KOPT-K1 (cell line): ENCODE results near the gene GNAQ.

ENCODE experiments used
- H3K27ac ChIP-seq: fragments of 200-600 bp; sonication (generic); 2 replicates; pipeline ENCODE4 v1.5.1; 2016; ENCODE audit warnings: antibody characterized with exemption, mild to moderate bottlenecking, low read depth, low read length; ENCODE audit not compliant: poor library complexity, severe bottlenecking
- H3K36me3 ChIP-seq: fragments of 200-600 bp; sonication (generic); 2 replicates; pipeline ENCODE4 v1.5.1; 2017; ENCODE audit warnings: antibody characterized with exemption, mild to moderate bottlenecking, low read length, moderate library complexity; ENCODE audit not compliant: insufficient read depth
- H3K9me3 ChIP-seq: fragments of 200-600 bp; sonication (generic); 2 replicates; pipeline ENCODE4 v1.5.1; 2017; ENCODE audit warnings: antibody characterized with exemption, low read length, mild to moderate bottlenecking; ENCODE audit not compliant: insufficient read depth, poor library complexity, severe bottlenecking

The GNAQ gene

DNA sequence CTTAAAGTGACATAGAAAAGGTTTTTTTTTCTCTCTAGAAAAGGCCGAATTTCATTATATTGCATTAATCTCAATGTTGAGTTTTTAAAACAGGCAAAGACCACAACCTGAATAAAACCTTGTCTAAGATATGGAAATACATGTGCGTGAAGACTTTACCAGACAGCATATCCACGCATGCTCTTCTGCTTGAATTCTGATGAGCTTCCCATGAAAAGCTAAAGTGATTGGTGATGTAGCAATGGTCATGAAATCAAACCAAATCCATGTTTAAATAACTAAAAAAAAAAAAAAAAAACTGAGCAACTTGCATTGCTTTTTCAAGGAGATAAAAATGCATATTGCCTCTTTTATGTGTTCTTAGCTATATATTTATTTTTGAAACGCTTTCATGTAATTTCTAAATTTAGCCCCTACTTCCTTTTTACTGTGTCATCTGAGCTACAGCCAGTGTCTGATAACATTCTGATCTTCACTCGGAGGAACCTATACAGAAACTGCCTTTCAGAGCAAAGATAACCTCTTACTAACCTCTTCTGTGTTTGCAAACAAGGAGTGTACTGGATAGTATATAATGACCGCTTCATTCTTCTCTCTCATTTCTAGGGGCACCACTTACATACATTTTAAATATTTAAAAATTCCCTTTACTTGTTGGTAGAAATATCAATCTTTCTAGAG is 204.4 kb downstream of the GNAQ start:
- H3K9me3 ChIP-seq, result no peaks in the 10 kb centered on the region
- H3K27ac ChIP-seq, result no peak overlapping the region
- peaks cover 34% of the 10 kb centered on the region for H3K36me3 ChIP-seq

DNA sequence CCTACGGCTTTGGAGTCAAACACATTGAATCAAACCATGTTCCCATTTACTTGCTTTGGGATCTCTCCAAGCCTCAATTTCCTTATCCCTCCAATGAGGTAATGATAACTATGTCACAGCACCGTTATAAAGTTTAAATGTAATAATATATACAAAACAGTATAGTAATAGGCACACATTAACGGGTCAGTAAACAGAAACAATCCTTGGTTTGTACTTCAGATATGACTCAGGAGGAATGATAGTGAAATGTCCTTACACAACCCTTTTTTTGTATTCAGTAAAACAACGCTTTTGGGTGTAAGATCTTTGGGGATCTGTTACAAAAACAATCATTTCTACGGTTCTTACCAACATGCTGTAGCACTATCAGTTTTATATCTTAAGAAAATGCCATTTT is 205.0 kb downstream of the GNAQ start:
- H3K36me3 ChIP-seq, result peaks cover 31% of the 10 kb centered on the region
- no peaks in the 10 kb centered on the region for H3K9me3 ChIP-seq
- no peak overlapping the region for H3K27ac ChIP-seq

DNA sequence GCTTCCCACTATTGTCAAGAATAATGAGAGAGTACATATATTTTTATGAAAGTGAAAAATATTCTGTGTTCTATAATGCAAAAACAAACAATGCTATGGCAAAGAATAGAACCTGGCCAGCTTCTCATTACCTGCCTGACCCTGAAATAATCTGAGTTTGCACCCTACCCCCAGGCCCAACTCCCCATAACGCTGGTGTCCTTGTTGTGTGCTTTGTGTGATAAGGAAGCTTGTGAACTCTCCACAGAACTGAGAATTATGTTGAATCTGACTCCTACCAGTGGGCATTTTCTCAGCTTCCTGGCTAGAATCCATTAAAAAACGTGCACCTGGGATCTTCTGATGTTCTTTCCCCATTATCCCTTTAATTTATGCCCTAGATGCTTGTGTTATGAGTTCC is 205.5 kb downstream of the GNAQ start:
- H3K27ac ChIP-seq, result peak overlapping the region; percentile 10
- H3K9me3 ChIP-seq, result no peaks in the 10 kb centered on the region
- peaks cover 31% of the 10 kb centered on the region for H3K36me3 ChIP-seq

DNA sequence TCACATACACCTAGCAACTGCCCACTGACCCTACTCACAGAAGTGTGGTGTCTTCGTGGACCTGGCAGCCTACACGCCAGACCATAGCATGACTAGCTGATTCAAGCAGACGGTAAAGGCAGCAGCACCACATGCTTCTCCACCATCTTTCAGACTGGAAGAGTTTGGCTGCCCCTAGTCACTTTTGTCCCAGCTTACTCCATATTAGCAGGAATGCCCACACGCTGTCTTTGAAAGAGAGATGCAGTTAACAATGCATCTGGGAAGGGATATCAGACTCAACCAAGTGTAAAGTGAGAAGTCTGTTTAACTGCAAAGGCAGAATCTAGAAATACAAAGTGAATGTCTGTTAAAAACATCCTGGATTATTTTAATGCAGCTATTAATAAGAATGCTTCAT is 206.2 kb downstream of the GNAQ start:
- Histone ChIP-seq H3K9me3 (no peaks in the 10 kb centered on the region), H3K36me3 (peaks cover 34% of the 10 kb centered on the region), H3K27ac (no peak overlapping the region)

DNA sequence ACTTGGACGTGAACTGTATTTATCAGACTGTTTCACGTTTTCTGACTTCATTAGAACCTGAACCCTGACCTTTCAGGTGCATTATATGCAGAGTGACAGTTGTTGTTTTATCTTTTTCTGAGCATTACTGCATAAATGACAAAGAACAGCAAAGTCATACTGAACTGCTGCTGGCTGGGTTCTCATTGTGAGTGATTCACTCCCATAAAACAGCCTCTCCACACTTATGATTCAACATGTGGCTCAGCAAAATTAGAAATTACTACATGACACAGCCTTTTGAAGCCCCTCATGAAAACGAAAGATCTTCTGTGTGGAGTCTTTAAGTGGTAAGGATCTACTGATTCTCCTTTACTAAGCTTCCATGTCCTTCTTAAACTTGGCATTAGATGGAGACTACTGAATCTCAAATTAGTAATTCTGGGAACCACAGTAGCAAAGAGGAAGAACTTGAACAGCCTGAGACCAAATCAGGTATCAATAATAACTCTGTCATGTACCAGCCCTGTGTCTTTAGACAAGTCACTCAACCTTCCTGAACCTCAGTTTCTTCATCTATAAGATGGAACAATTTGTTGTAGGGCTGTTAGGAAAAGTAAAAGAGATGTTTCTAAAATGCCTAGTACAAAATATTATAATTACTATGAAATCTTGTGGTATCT is 211.2 kb downstream of the GNAQ start:
- Histone ChIP-seq H3K9me3 (no peaks in the 10 kb centered on the region), H3K27ac (no peak overlapping the region), H3K36me3 (peaks cover 32% of the 10 kb centered on the region)

DNA sequence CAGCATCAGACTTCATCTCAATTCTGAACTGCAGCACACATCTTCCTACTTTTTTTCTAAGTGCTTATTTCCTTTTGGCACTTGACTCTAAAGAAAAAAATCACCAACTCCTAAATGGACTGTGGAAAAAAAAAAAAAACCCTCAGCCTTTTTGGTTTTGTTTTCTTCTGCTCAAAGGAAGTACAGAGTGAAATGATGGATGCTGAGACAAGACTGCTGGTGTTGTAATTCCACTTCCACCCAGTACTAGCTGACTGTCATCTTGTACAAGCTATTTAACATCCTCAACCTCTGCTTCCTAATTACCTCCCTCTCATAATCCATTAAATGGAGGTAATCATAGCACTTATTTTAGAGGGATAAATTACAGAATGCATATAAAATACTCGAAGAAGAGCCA is 212.0 kb downstream of the GNAQ start:
- Histone ChIP-seq H3K27ac (no peak overlapping the region), H3K36me3 (peaks cover 32% of the 10 kb centered on the region), H3K9me3 (no peaks in the 10 kb centered on the region)

DNA sequence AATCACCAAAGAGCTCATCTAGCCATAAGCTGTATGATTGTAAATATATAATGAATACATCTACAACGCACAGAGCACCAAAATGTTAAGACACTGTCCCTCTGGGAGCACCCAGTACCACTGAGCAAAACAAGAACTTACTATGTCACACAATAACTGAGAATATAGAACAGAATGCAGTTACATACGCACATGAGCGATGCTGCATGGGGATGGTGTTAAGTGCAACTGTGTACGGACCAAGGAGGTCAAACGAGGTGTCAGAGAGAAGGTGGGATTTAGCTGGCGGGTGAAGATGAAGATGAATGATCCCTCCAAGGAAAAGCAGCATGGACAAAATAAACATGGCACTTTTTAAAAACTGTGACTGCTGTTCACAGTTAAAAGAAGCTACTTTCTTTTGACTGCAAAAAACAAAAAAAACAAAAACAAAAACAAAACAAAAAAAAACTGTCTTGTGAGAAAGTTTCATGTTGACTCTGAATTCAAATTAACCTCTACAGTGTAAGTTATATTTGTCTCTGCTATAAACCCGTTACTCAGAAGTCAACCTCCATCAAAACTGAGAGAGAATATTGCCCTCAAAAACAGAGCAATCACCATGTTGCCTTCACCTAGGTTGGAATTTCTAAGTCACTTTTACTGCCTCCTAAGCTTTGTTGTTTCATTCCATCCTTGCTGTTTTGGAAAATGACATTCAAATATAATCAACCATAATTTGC is 213.9 kb downstream of the GNAQ start:
- H3K9me3 ChIP-seq, result no peaks in the 10 kb centered on the region
- peaks cover 45% of the 10 kb centered on the region for H3K36me3 ChIP-seq
- H3K27ac ChIP-seq, result no peak overlapping the region

DNA sequence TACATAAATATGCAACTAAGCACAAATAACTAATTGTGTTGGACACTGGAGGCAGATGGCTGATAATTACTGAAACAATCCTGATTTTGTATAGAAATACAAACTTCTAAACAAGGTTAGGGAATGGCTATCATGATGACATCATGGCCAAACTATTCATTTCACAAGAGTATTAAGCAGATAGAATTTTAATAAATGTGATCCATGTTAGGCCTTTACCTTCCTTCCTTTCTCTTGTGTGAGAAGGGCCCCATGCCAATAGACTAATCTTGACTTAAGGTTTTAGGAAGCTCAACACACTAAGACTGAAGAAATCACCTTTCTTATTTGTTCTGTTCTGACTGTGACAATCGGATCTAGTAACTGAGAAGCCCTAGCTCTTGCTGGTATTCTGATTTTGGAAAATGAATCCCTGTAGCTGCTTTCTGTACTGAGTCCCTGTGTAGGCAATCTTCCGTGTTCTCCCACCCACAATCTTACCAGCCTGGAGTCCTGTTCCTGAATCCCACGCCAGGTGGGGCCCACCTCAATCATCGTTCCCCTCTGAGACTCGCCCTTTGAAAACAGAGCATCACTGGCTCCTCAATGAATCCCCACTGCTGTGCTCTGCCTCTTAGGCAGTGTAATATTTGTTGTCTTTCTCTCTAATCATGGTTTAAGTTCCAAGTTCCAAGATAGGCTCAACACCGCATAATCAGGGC is 214.8 kb downstream of the GNAQ start:
- H3K27ac ChIP-seq, result no peak overlapping the region

DNA sequence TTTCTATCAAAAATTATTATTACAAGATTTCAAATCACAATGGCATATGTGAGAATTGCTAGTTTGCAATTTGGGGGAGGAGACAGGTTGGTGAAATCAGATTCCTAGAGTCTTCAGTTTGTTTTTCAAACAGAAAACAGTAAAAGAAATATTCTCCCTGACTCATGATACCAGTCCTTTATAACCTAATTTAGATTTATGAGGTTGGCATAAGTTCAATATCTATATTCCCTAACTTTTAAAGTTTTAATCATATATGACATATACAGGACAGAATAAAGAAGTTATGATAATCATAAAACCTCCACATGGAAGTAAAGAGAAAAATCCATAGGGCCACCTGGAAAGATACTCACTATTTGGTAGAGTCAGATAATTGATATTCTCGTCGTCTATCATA is 216.4 kb downstream of the GNAQ start:
- H3K9me3 ChIP-seq, result no peaks in the 10 kb centered on the region
- H3K27ac ChIP-seq, result no peak overlapping the region
- peaks cover 63% of the 10 kb centered on the region for H3K36me3 ChIP-seq

More for the DNA sequence above, 214.8 kb downstream of the GNAQ start:
- H3K36me3 ChIP-seq, result peaks cover 52% of the 10 kb centered on the region
- no peaks in the 10 kb centered on the region for H3K9me3 ChIP-seq

DNA sequence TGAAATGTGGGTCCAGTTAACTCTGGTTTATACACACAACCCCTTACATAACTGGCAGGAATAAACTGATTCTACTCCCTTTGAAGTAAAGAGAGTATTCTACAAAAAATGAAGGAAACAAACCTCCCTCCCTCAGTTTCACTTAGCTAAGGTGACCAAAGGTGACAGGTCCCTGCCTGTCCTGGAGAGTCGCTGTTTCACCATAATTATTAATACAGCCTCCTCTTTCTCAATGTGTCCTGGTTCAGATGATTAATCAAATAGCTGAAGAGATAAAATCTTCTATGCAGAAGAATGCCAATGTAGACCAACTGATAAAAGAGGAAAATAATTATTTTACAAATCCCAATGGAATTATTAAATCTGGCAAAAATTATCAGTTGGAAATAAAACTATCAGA is 219.8 kb downstream of the GNAQ start:
- Histone ChIP-seq H3K36me3 (peaks cover 77% of the 10 kb centered on the region), H3K9me3 (no peaks in the 10 kb centered on the region), H3K27ac (no peak overlapping the region)

DNA sequence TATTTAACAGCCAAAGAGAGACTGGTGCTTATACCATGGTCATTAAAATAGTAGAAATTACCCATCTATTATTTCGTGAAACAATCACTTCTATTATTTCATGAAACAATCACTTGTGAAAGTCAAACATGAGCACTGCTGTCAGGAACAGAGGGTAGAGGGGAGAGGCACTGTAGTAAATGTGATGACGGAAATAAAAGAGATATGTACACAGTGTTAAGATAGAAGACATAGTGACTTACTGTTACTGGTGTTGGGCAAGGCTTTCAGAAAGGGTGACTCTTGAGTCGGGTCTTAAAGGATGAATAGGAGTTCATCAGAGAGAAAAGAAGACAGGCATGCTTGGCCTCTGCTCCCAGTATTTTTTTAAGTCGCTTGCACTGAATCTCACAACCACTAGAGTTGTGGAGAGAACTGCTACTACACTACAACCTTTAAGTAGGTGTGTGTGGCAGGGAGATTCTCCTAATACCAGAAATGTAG is 220.9 kb downstream of the GNAQ start:
- H3K27ac ChIP-seq, result no peak overlapping the region

DNA sequence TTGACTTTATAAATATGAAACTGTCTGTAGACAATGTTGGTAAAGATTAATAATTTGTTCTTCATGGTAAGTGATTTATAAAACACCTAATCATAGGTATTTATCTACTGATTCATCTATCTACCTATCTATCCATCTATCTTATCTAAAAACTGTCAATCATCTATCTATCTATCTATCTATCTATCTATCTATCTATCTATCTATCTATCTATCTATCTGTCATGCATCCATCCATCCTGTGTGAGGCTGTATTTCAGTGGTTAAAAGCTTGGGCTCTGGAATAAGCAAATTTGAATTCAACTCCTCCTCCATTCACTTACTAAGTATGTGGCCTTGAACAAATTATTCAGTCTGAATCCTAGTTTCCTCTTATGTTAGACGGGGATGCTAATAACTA is 221.6 kb downstream of the GNAQ start:
- no peaks in the 10 kb centered on the region for H3K9me3 ChIP-seq
- peaks cover 84% of the 10 kb centered on the region for H3K36me3 ChIP-seq
- no peak overlapping the region for H3K27ac ChIP-seq

More for the DNA sequence above, 220.9 kb downstream of the GNAQ start:
- Histone ChIP-seq H3K36me3 (peaks cover 84% of the 10 kb centered on the region), H3K9me3 (no peaks in the 10 kb centered on the region)

DNA sequence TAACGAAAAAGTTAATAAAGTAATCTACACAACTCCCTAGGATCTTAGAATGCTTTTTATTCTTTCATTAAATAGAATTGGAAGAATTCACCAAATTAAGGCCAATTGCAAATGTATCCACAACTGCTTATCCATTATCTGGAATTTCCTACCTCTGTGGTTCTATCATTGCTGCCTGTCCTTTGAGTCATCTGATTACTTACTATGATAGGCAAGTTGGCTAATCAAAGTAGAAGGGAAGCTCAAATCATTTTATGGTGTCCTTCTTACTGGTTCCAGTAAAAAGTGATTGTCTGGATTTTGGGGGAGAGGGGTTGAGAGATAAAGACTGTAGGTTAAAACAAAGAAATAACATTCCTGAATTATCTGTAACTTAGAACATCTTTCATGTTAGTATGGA is 222.1 kb downstream of the GNAQ start:
- H3K27ac ChIP-seq, result no peak overlapping the region
- H3K9me3 ChIP-seq, result no peaks in the 10 kb centered on the region
- peaks cover 84% of the 10 kb centered on the region for H3K36me3 ChIP-seq

DNA sequence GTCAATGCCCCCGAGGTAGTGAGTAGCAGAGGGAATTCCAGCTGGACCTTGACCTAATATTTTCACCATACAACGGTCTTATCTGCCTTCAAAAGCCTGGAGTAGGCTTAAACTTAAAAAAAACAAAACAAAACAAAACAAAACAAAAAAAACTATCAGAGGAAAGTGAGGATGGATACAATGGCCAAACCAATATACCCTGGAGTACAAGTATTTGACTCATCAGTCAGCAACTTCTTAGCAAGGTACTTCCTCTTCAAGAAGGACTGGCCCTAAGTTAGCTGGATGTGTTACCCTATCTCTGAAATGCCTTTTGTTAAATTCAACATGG is 222.9 kb downstream of the GNAQ start:
- no peaks in the 10 kb centered on the region for H3K9me3 ChIP-seq
- H3K36me3 ChIP-seq, result peaks cover 83% of the 10 kb centered on the region
- peak overlapping the region; percentile 11 for H3K27ac ChIP-seq
